Astrocyte of the spinal cord (primary cell): Measurements from ENCODE around the gene TIMM17A.
A peak's percentile ranks its signal among the peaks of the same experiment; 100 is the strongest.
"Not testable (repeated sequence)": the region's sequence is repeated elsewhere in the genome, so short reads cannot be mapped to it uniquely, and the experiment has no call there.

Experiments
- DNase-seq: peaks from one replicate; pipeline ENCODE4 v3.0.0; 2011; ENCODE audit warnings: low read depth, low spot score
- H3K4me3 ChIP-seq: 2 replicates; pipeline ENCODE4 v1.5.1; 2011; ENCODE audit warnings: low read depth, mild to moderate bottlenecking, low read length, moderate library complexity
- CTCF ChIP-seq: IDR thresholded peaks from 2 replicates; pipeline ENCODE4 v1.5.1; 2012; ENCODE audit warnings: low read depth, mild to moderate bottlenecking, low read length, inconsistent platforms
- in situ Hi-C: cut with HindIII; loops from 2 replicates; pipeline ENCODE4 v1.10.0; 2017; ENCODE audit warnings: low sequenced_read_pairs

The TIMM17A gene

DNA sequence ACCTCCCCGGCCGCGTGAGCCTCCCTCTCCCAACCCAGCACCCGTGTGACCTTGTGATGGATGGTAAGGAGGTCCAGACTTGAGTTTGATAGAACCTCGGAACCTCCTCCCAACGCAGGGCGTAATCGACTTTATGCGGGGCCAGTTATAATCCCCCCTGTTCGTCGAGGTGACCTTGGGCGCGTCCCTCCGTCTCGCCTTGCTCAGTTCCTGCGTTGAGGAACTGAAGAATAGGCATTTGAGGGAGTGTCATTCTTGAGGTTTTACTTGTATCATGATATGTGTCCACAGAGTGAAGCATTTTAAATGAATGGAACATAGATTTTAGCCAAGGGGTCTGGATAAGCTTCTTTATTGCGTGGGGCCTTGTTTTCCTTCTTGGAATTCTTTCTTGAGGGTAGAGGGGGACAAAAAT, 433 bp downstream of the TIMM17A start:
- TF ChIP-seq CTCF: no peak
- in situ Hi-C loops: no loop called here
- H3K4me3 ChIP-seq: peak overlapping the region; percentile 80
- no peak for DNase-seq

- TF ChIP-seq CTCF: no peak
- no peak for DNase-seq
- H3K4me3 ChIP-seq: no peak overlapping the region
- in situ Hi-C loops: no loop called here
Measured at GRCh38 chr1:201958348-201958747, 3.0 kb downstream of the TIMM17A start.

GRCh38 chr1:201962382-201962781, 7.1 kb downstream of the TIMM17A start:
- in situ Hi-C loops, DNase-seq, H3K4me3 ChIP-seq: not testable (repeated sequence)

DNA sequence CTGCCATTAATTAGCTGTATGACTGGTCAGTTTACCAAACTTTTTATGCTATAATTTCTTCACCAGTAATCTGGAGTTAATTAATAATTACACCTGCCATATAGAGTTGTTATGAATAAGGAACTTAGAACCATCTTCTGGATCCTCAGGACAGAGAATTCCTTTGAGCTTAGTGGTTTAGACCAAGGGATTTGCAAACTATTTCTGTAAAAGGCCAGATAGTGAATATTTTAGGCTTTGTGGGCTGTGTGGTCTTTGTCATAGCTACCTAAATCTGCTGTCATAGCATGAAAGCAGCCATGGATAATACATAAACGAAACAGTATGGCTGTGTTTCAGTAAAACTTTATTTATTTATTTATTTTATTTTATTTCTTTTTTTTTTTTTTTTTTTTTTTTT, 9.0 kb downstream of the TIMM17A start:
- H3K4me3 ChIP-seq: no peak overlapping the region
- DNase-seq: no peak
- in situ Hi-C loops: no loop called here
- no peak for TF ChIP-seq CTCF

GRCh38 chr1:201966171-201966570, 10.9 kb downstream of the TIMM17A start:
- no peak for TF ChIP-seq CTCF
- in situ Hi-C loops: no loop called here
- DNase-seq: no peak
- H3K4me3 ChIP-seq: no peak overlapping the region

- DNase-seq: no peak
- in situ Hi-C loops: no loop called here
- no peak overlapping the region for H3K4me3 ChIP-seq
- TF ChIP-seq CTCF: no peak
Measured at GRCh38 chr1:201968202-201968925, 13.1 kb downstream of the TIMM17A start.

DNA sequence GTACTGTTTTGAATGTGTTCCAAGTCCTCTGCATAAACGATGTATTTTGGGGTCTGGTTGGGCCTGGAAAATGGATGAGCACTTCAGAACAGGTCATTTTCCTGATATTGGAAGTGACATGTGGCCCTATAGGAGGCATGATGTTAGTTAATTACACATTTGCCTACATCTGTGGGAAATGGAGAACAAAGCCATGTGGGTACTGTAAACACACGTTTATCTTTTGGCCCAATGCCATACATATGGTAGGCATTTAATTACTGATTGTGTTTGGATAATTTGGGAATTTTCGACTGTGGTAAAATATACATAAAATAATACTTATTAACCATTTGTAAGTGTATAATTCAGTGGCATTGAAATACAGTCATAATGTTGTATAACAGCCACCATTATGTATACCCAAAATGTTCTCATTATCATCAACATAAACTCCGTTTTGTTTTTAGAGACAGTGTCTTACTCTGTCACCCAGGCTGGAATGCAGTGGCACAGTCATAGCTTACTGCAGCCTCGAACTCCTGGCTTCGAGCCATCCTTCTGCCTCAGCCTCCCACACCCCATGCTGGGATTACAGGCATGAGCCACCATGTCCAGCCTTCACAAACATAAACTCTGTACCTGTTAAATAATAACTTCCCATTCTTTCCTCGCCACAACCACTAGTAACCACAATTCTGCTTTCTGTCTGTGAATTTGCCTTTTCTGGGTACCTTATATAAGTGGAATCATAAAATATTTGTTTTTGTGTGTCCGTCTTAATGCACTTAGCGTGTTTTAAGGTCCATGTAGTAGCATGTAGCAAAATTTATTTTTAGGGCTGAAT, 15.2 kb downstream of the TIMM17A start:
- no peak overlapping the region for H3K4me3 ChIP-seq
- DNase-seq: peak; percentile 25
- in situ Hi-C loops: no loop called here
- no peak for TF ChIP-seq CTCF
